Activated CD4-positive, alpha-beta T cell treated with anti-CD3 and anti-CD28 coated beads for 36 hours (primary cell): ENCODE results near the gene KRT83. TPM values are rescaled to one million over a fixed set of nuclear protein-coding genes. Genes with fewer than 3 reads are reported as not detected.

ENCODE experiments used
- ATAC-seq: fragments of 200-7000 bp; cut with Tn5 transposase; one replicate; pipeline ENCODE4 v1.10.0; 2021; ENCODE audit warnings: mild to moderate bottlenecking, moderate library complexity
- CTCF ChIA-PET: fragments of 350-600 bp; sonication (Branson Sonifier 250); formaldehyde crosslinking; loops from one replicate; lab custom pipeline; 2021; ENCODE audit warnings: antibody characterized with exemption; lab: Charles Lee
- POLR2A ChIA-PET: fragments of 350-600 bp; sonication (Branson Sonifier 250); formaldehyde crosslinking; loops from one replicate; lab custom pipeline; 2021; ENCODE audit warnings: antibody characterized with exemption, inconsistent platforms; lab: Charles Lee
- DNase-seq: peaks from one replicate; pipeline ENCODE4 v3.0.0-alpha.2; 2020
- H3K27ac Mint-ChIP-seq: one replicate; pipeline ENCODE4 v1.8.0; 2021; ENCODE audit warnings: mixed read lengths
- H3K27me3 Mint-ChIP-seq: one replicate; pipeline ENCODE4 v1.8.0; 2021; ENCODE audit warnings: mixed read lengths
- H3K36me3 Mint-ChIP-seq: one replicate; pipeline ENCODE4 v1.8.0; 2021; ENCODE audit warnings: low read depth, mixed read lengths
- H3K4me1 Mint-ChIP-seq: one replicate; pipeline ENCODE4 v1.8.0; 2021; ENCODE audit warnings: mixed read lengths
- H3K4me3 Mint-ChIP-seq: one replicate; pipeline ENCODE4 v1.8.0; 2021; ENCODE audit warnings: mild to moderate bottlenecking, moderate library complexity, mixed read lengths
- H3K9me3 Mint-ChIP-seq: one replicate; pipeline ENCODE4 v1.8.0; 2021; ENCODE audit warnings: low read depth, mixed read lengths
- intact Hi-C, 2 experiments: fragments of 100-400 bp; cut with DNase I in 1 of 2; cut with micrococcal nuclease in 1 of 2; formaldehyde crosslinking; loops; one replicate each; pipeline versions ENCODE4 v1.14.2 to v1.15.1; 2022 to 2024; cut with DNase I, micrococcal nuclease
- total RNA-seq, 2 experiments: library from RNA; stranded (reverse); gene quantifications; one replicate each; pipeline ENCODE4 v1.2.3, GENCODE V29; 2021

Gene KRT83
- total RNA-seq, 2 experiments from 2014 or later = not detected

DNA sequence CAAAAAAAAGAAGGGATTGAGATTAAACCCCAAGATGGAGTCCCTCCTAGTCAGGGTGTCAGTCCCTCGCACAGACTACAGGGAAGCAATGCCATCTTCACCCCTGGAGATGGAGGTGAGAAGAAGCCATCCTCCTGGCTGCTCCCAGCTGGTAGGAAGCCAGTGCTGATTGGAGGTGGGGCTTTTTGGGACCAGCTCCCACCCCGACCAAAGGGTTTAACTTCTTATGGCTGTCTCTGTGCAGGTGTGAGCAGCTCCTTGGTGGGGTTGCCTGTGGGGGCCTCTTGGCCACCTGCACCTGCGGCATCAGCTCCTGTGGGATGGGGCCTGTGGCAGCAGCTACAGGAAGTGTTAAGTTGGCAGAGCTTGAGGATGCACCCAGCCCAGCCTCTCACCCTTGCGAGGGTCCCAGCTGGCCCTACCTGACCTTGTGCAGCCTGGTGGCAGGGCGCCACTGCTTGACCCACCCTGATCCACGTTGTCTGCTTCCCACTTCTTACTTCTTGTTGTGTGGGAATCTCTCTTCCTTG lies 50.6 kb downstream of the KRT83 start:
- Mint-ChIP-seq H3K27ac (no peak overlapping the region), H3K4me3 (no peak overlapping the region), H3K4me1 (no peaks in the 10 kb centered on the region), H3K9me3 (no peaks in the 10 kb centered on the region), H3K27me3 (peaks cover 32% of the 10 kb centered on the region), H3K36me3 (no peaks in the 10 kb centered on the region)
- ATAC-seq = no peak
- DNase-seq = no peak
- ChIA-PET POLR2A (no interaction called here), CTCF (interaction anchor here (0.8 to 5.1 kb wide), 2 partner anchors 9 to 60 kb away, joined by 3 to 29 read pairs; no protein-coding TSS in a partner anchor)
- intact Hi-C loops = no loop called here

GRCh38 chr12:52268212-52268611 lies 53.0 kb downstream of the KRT83 start:
- H3K4me3 Mint-ChIP-seq = no peak overlapping the region
- CTCF ChIA-PET = interaction anchor here (0.6 to 5.1 kb wide), 3 partner anchors 11 to 213 kb away, joined by 3 to 29 read pairs (median 4); no protein-coding TSS in a partner anchor

DNA sequence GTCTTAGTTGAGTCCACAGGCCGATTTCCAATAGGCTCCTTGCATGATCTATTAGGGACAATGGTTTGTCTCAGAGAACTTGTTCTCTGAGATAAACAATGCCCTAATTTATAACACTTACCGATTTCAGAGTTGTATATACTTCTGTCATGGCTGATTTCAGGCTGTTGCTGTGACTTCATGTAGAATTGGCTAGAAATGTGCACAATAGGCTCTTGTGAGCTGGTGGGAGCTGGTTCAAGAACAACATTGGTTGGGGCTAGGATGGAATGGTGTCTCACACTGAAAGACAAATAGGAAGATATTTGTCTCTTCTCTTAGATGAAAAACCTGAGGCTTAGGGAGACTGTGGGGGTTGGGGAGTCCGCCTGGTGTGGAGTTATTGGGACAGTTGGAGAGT lies 53.5 kb downstream of the KRT83 start:
- no peak for DNase-seq
- ATAC-seq = no peak
- Mint-ChIP-seq H3K27ac (no peak overlapping the region), H3K36me3 (no peaks in the 10 kb centered on the region), H3K4me3 (no peak overlapping the region), H3K4me1 (no peaks in the 10 kb centered on the region), H3K27me3 (peaks cover 23% of the 10 kb centered on the region), H3K9me3 (no peaks in the 10 kb centered on the region)
- intact Hi-C loops = no loop called here
- CTCF ChIA-PET = interaction anchor here (0.6 to 5.1 kb wide), 2 partner anchors 12 to 598 kb away, joined by 3 to 29 read pairs; no protein-coding TSS in a partner anchor
- POLR2A ChIA-PET = no interaction called here

More at GRCh38 chr12:52268212-52268611, 53.0 kb downstream of the KRT83 start:
- peaks cover 24% of the 10 kb centered on the region for H3K27me3 Mint-ChIP-seq
- POLR2A ChIA-PET = no interaction called here
- no peak for ATAC-seq
- H3K27ac Mint-ChIP-seq = no peak overlapping the region
- DNase-seq = no peak
- intact Hi-C loops = no loop called here
- H3K36me3 Mint-ChIP-seq = no peaks in the 10 kb centered on the region
- no peaks in the 10 kb centered on the region for H3K4me1 Mint-ChIP-seq
- no peaks in the 10 kb centered on the region for H3K9me3 Mint-ChIP-seq

- H3K9me3 Mint-ChIP-seq = no peaks in the 10 kb centered on the region
- ATAC-seq (no peak), DNase-seq (no peak)
- CTCF ChIA-PET = interaction anchor here (0.6 to 5.1 kb wide), 3 partner anchors 9 to 598 kb away, joined by 3 to 29 read pairs (median 3); no protein-coding TSS in a partner anchor
- no peaks in the 10 kb centered on the region for H3K36me3 Mint-ChIP-seq
- no peak overlapping the region for H3K27ac Mint-ChIP-seq
- H3K4me1 Mint-ChIP-seq = no peaks in the 10 kb centered on the region
- POLR2A ChIA-PET = no interaction called here
- no peak overlapping the region for H3K4me3 Mint-ChIP-seq
- intact Hi-C loops = no loop called here
- H3K27me3 Mint-ChIP-seq = peaks cover 28% of the 10 kb centered on the region
Observed at GRCh38 chr12:52267266-52267665, 53.9 kb downstream of the KRT83 start.

DNA sequence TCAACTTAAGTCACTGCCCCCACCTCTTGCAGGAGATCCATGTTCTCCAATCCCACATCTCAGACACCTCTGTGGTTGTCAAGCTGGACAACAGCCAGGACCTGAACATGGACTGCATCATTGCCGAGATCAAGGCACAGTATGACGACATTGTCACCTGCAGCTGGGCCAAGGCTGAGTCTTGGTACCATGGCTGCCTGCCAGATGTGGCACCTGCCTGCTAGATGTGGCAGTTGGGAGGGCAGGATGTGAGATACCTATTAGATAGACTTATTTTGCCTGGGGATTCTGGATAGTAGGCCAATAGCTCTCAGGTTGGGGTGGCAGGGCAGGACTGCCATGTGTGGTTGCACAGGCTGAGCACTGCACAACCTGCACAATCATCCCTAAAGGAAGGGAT lies 54.7 kb downstream of the KRT83 start:
- intact Hi-C loops = no loop called here
- no peak overlapping the region for H3K4me3 Mint-ChIP-seq
- no peak for ATAC-seq
- CTCF ChIA-PET = interaction anchor here (1.0 to 1.4 kb wide), 3 partner anchors 9 to 40 kb away, joined by 3 read pairs; no protein-coding TSS in a partner anchor
- no peaks in the 10 kb centered on the region for H3K9me3 Mint-ChIP-seq
- POLR2A ChIA-PET = no interaction called here
- H3K27ac Mint-ChIP-seq = no peak overlapping the region
- H3K36me3 Mint-ChIP-seq = no peaks in the 10 kb centered on the region
- no peak for DNase-seq
- H3K4me1 Mint-ChIP-seq = no peaks in the 10 kb centered on the region
- H3K27me3 Mint-ChIP-seq = peaks cover 32% of the 10 kb centered on the region

GRCh38 chr12:52264435-52264825 lies 56.8 kb downstream of the KRT83 start:
- POLR2A ChIA-PET = interaction anchor here (0.7 kb wide), 1 partner anchor 1325 kb away, joined by 3 read pairs; no protein-coding TSS in a partner anchor

More at GRCh38 chr12:52264435-52264825, 56.8 kb downstream of the KRT83 start:
- H3K36me3 Mint-ChIP-seq = no peaks in the 10 kb centered on the region
- H3K27ac Mint-ChIP-seq = no peak overlapping the region
- no peaks in the 10 kb centered on the region for H3K9me3 Mint-ChIP-seq
- CTCF ChIA-PET = interaction anchor here (0.7 to 2.0 kb wide), 3 partner anchors 15 to 43 kb away, joined by 3 to 6 read pairs (median 3); no protein-coding TSS in a partner anchor
- no peak overlapping the region for H3K4me3 Mint-ChIP-seq
- H3K27me3 Mint-ChIP-seq = peaks cover 40% of the 10 kb centered on the region
- peaks cover 2% of the 10 kb centered on the region for H3K4me1 Mint-ChIP-seq
- intact Hi-C loops = no loop called here
- DNase-seq (no peak), ATAC-seq (no peak)

Other genes with a start within 250 kb of the KRT83 start
- gene SMIM41, start 241.7 kb downstream of the KRT83 start, total RNA-seq = not detected
- gene KRT80, start 129.4 kb downstream of the KRT83 start, total RNA-seq = not detected
- gene KRT7, start 88.2 kb downstream of the KRT83 start, total RNA-seq = 1 to 10 TPM; 3.4 to 3.9 TPM
- not detected for gene KRT86, start 46.8 kb downstream of the KRT83 start, total RNA-seq
- not detected for gene KRT81, start 29.9 kb downstream of the KRT83 start, total RNA-seq
- gene KRT85, start 46.1 kb upstream of the KRT83 start, total RNA-seq = not detected
- not detected for gene KRT84, start 64.3 kb upstream of the KRT83 start, total RNA-seq
- not detected for gene KRT82, start 84.9 kb upstream of the KRT83 start, total RNA-seq
- not detected for gene KRT75, start 113.0 kb upstream of the KRT83 start, total RNA-seq
- gene KRT6B, start 130.7 kb upstream of the KRT83 start, total RNA-seq = not detected
- not detected for gene KRT6C, start 152.4 kb upstream of the KRT83 start, total RNA-seq
- gene KRT6A, start 171.9 kb upstream of the KRT83 start, total RNA-seq = not detected
- gene KRT5, start 199.0 kb upstream of the KRT83 start, total RNA-seq = not detected
- not detected for gene KRT71, start 231.7 kb upstream of the KRT83 start, total RNA-seq